ENCODE results near the gene TP53I11.
A peak's percentile ranks its signal among the peaks of the same experiment; 100 is the strongest.

Gene TP53I11

GRCh38 chr11:44915004-44915403 is 35.7 kb downstream of the TP53I11 start:
- H3K36me3 Mint-ChIP-seq (ENCODE audit: low read depth) = no peaks in the 10 kb centered on the region
- TF ChIP-seq CTCF (IDR thresholded peaks at IDR 0.05; ENCODE audit: unreplicated experiment in 3 of 3) = no peak
- no peak overlapping the region for H3K27ac Mint-ChIP-seq
- no peaks in the 10 kb centered on the region for H3K9me3 Mint-ChIP-seq
- peaks cover 8% of the 10 kb centered on the region for H3K27me3 Mint-ChIP-seq (ENCODE audit: low read depth)
- H3K4me1 Mint-ChIP-seq = peaks cover 19% of the 10 kb centered on the region
- H3K4me3 Mint-ChIP-seq = no peak overlapping the region

- Mint-ChIP-seq H3K27ac (no peak overlapping the region), H3K36me3 (ENCODE audit: low read depth) (no peaks in the 10 kb centered on the region), H3K9me3 (no peaks in the 10 kb centered on the region), H3K4me1 (peaks cover 19% of the 10 kb centered on the region), H3K4me3 (no peak overlapping the region), H3K27me3 (ENCODE audit: low read depth) (peaks cover 11% of the 10 kb centered on the region)
- no peak for TF ChIP-seq CTCF (IDR thresholded peaks at IDR 0.05; ENCODE audit: unreplicated experiment in 3 of 3)
These were observed 36.6 kb downstream of the TP53I11 start for GRCh38 chr11:44914105-44914504.

- no peak overlapping the region for H3K4me3 Mint-ChIP-seq
- H3K27ac Mint-ChIP-seq = no peak overlapping the region
- H3K36me3 Mint-ChIP-seq (ENCODE audit: low read depth) = no peaks in the 10 kb centered on the region
- TF ChIP-seq CTCF (IDR thresholded peaks at IDR 0.05; ENCODE audit: unreplicated experiment in 3 of 3) = no peak
- no peaks in the 10 kb centered on the region for H3K9me3 Mint-ChIP-seq
- H3K27me3 Mint-ChIP-seq (ENCODE audit: low read depth) = peaks cover 11% of the 10 kb centered on the region
- peaks cover 19% of the 10 kb centered on the region for H3K4me1 Mint-ChIP-seq
These were observed 37.2 kb downstream of the TP53I11 start for GRCh38 chr11:44913502-44913901.

GRCh38 chr11:44912270-44912987 is 38.3 kb downstream of the TP53I11 start:
- H3K4me3 Mint-ChIP-seq = peak overlapping the region in 1 of 3 experiments; percentile 69
- no peak for TF ChIP-seq CTCF (IDR thresholded peaks at IDR 0.05; ENCODE audit: unreplicated experiment in 3 of 3)
- no peaks in the 10 kb centered on the region for H3K36me3 Mint-ChIP-seq (ENCODE audit: low read depth)
- peaks cover 11% of the 10 kb centered on the region for H3K27me3 Mint-ChIP-seq (ENCODE audit: low read depth)
- H3K27ac Mint-ChIP-seq = peak overlapping the region; percentile 4 to 26 (median 7)
- H3K4me1 Mint-ChIP-seq = peaks cover 19% of the 10 kb centered on the region
- H3K9me3 Mint-ChIP-seq = no peaks in the 10 kb centered on the region

GRCh38 chr11:44911029-44911814 is 39.5 kb downstream of the TP53I11 start:
- peaks cover 11% of the 10 kb centered on the region for H3K27me3 Mint-ChIP-seq (ENCODE audit: low read depth)
- no peaks in the 10 kb centered on the region for H3K9me3 Mint-ChIP-seq
- peak overlapping the region; percentile 46 to 79 (median 61) for H3K27ac Mint-ChIP-seq
- TF ChIP-seq CTCF (IDR thresholded peaks at IDR 0.05; ENCODE audit: unreplicated experiment in 3 of 3) = peak; percentile 89 to 93 (median 93)
- no peaks in the 10 kb centered on the region for H3K36me3 Mint-ChIP-seq (ENCODE audit: low read depth)
- H3K4me1 Mint-ChIP-seq = peaks cover 19% of the 10 kb centered on the region
- peak overlapping the region in 1 of 3 experiments; percentile 69 for H3K4me3 Mint-ChIP-seq

All from nephron (organoid).